GM21360 (cell line): ENCODE data around the gene RPL31.

Experiments used
- ATAC-seq: cut with Tn5 transposase; IDR thresholded peaks from one replicate; pipeline ENCODE4 v1.9.1; 2021; ENCODE audit warnings: mild to moderate bottlenecking, moderate library complexity; ENCODE audit not compliant: unreplicated experiment

The RPL31 gene

DNA sequence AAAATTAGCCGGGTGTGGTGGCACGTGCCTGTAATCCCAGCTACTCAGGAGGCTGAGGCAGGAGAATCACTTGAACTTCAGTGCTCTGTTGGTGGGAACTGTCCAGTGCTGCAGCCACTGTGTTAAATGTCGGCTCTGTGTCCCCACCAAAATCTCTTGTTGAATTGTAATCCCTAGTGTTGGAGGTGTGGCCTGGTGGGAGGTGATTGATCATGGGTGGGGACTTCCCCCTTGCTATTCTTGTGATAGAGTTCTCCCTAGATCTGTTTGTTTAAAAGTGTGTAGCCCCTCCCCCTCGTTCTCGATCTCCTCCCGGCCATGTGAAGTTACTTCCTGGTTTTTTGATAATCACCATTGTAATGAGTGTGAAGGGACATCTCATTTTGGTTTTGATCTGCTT lies 9.8 kb upstream of the RPL31 start:
- no peak for ATAC-seq

DNA sequence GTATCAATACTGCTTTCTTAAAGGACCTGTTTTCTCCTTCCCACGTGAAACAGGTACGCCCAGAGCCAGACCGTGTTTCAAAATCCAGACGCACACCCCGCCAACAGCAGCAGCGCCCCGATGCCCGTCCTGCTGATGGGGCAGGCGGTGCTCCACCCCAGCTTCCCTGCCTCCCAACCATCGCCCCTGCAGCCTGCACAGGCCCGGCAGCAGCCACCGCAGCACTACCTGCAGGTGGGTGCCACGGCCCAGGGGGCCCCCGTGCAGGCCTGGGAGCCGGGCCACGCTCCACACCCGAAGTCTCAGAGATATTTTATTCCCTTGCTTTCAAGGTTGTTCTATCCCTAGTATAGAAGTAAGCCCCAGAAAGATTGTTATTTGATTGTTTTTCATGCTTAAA lies 8.8 kb upstream of the RPL31 start:
- no peak for ATAC-seq

GRCh38 chr2:100995309-100996075 lies 6.6 kb upstream of the RPL31 start:
- ATAC-seq: no peak

GRCh38 chr2:100997509-100998234 lies 4.4 kb upstream of the RPL31 start:
- no peak for ATAC-seq

- no peak for ATAC-seq
Measured at GRCh38 chr2:100998235-100998573, 3.9 kb upstream of the RPL31 start.

DNA sequence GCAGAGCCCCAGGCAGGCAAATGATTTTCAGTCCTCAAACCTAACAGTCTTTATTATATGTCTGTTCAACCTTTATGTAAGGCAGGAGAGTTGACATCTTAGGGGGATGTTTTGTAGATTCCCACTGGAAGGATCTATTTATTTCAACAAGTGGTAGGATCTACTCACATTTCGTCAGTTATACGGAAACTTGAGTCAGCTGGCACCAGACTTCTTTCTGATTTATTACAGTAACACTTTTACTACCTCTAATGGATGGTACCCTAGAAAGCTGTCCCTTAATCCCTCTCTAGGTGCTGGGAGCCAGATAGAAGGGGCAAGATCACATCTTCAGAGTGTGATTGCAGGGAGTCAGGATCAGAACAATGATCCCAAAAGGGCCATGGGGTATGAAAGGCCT lies 2.1 kb upstream of the RPL31 start:
- ATAC-seq: no peak

DNA sequence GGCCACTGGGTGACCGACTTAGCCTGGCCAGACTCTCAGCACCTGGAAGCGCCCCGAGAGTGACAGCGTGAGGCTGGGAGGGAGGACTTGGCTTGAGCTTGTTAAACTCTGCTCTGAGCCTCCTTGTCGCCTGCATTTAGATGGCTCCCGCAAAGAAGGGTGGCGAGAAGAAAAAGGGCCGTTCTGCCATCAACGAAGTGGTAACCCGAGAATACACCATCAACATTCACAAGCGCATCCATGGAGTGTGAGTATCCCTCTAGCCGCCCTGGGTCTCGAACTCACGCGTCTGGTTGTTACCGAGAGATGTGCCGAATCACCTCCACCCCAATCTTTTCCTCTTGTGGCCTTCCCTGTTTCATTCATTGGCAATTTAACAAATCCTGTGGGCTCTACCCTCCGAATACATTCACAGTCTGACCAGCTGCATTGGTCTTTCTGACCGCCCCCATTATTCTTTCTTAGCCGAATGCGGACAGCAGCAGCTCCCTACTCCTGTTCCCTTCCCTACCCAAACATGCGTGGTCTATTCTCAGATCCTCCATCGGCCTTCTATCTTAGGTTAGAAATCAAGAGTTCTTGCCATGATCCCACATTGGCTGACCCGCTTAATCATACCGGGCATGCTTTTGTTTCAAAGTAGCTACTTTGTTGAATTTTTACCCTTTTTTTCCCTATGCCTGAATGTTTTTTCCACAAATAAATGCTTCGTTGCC lies 631 bp downstream of the RPL31 start:
- no peak for ATAC-seq

DNA sequence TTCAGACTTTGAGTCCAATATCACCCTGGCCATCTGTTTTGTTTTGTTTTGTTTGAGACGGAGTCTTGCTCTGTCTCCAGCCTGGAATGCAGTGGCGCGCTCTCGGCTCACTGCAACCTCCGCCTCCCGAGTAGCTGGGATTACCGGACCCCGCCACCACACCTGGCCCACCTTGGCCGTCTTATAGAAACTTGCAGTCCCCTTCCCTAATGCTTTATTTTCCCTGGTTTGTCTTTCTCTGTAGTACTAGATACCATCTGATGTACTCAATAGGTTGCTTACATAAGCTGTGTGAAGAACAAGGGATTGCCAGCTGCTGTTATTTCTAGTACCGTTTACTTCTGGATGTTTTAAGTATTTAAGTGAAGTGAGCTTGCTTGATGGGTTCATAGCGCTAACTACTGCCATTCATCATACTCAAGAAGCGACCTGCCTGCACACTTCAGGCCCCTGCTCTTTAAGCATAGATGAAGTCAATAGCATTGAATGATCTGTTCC lies 1.2 kb downstream of the RPL31 start:
- no peak for ATAC-seq

DNA sequence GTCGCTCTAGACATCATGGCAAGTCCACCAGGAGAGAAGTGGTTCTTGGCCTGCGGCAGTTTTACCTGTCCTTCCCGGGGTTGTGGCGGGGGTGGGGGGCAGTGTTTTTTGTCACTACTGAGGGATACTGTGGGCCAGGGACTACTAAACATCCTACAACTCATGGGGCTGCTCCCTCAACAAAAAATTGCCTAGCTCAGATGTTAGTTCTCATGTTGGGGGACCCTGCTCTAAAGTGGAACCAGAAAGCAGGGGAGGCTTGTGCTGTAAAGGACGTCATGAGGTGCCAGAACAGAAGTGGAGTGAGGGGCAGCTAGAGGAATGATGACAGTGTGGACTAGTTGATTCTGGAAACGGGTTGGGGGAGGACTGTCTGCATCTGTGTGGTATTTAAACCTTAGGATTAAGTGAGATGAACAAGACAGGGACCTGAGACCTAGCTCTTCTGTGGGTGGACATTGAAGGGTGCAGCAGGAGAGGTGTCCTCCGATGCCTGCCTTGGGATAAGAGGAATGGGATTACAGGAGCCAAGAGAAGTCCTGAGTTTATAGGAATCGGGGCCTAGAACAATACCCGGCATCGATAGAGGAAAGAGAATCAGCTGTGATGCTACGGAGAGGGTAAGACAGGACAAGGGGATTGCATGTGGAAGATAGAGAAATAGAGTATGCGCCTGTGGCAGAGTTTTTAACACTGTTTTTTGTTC lies 2.7 kb downstream of the RPL31 start:
- ATAC-seq: no peak

GRCh38 chr2:101006065-101006715 lies 4.1 kb downstream of the RPL31 start:
- ATAC-seq: no peak

DNA sequence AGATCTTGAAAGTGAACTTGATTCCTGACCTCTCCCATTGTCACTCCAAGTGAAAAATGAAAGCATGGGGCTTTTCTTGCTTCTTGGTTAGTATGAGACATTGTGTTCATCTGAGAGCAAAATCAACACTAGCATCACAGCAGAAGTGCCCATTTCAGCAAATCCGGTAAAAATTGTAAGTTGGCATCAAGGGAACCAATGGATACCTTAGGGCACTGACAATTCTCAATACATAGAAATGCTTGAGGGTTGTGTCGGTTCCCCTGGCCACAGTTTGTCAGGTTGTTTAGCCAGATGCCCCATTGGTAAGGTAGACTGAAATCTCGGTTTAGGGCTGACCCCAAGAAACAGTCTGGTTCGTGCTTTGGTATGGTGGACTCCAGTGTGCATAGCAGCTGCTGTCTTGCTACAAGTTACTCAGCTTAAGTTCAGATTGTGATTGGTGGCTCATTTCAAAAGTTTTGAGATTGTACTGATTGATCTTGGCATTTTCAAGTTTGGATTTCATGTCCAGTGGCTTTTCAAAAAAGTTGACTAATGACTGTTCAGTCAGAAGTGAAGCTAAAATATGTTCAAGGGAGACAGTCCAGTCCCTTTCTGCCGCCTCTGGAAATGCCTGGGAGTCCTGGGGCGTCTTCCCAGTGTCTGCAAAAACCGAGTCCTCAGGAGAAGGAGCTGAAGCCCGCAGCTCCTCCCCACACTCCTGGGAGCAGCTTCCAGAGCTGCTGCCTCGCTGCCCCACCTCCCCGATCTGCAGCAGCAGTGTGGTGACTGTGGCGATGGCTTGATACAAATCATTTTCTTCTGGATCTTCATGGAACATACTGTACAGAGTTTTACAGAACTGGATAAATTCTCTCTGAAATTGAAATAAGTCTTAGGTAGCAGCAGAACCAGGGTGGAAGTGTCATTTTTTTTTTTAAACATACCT lies 5.6 kb downstream of the RPL31 start:
- no peak for ATAC-seq

DNA sequence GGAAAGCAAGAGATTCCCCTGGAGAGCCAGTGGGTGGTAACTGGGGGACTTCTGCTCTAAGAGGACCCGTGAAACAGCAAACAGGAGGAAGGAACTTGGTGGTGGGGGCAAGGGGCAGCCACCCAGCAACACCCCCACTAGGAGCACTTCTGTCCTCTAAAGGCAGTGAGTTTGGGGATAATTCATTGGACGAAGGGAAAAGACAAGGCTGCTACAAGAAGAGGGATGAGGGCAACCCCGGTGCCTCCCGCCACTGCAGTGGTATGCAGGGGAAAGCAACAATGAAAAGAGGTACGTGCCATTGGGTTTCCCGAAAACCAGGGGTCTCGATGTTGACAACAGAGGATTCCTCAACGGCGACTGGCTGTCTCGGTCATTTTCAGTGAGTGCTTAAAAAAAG lies 9.1 kb downstream of the RPL31 start:
- ATAC-seq: no peak

DNA sequence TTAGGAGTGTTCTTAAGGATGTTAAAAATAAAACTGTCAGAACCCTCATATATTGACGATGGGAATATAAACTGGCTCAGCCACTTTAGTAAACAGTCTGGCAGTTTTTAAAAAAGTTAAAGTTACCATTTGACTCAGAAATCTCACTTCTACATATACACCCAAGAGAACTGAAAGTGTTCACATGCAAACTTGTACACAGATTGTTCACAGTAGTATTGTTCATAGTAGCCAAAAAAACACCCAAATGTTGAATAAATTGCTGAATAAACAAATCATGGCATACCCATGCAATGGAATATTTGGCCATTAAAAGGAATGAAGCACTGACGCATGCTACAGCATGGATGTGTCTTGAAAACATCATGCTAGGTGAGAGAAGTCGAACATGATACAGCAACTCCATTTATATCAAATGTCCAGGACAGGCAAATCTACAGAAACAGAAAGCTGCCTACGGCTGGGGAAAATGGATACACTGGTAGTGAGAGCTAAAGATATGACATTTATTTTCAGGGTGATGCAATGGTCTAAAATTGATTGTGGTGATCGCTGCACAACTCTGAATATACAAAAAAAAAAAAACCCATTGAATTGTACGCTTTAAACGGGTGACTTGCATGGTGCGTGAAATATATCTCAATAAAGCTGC lies 10.1 kb downstream of the RPL31 start:
- ATAC-seq: peak; percentile 84

DNA sequence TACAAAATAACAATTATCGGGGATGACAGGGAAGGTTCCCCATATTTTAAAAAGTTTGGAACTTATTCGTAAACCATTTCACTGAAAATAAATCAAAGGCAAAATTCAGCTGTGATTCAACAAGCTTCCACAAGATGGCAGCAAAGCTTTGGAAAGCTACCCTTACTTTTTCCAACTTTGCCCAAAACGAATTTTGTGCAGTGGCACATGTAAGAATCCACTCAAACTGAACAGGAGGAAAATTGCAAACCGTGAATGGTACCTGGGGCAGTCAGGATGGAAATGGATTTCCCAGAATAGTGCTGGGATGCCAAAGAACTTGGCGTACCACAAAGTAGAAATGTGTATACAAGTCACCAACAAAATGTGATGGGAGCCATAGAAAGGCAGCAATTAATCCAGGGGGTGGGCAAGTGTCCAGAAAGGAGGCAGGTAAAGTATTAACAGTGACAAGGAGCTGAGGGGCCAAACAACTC lies 10.7 kb downstream of the RPL31 start:
- ATAC-seq: no peak

- no peak for ATAC-seq
Measured at GRCh38 chr2:101014264-101014857, 12.3 kb downstream of the RPL31 start.

DNA sequence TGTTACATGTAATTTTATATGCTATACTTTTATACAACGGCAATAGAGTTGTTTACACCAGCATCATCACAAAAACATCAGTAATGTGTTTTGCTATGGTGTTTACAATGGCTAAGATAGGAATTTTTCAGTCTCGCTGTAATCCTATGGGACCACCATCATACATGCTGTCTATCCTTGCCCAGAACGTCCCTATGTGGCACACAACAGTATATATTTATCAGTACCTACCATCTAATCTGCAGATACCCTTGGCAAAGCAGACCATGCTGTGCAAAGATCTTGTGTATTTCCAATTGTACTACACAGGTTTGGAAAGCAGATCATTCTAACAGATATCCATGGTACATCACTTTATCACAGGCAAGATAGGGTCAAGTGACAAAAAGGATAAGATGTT lies 15.3 kb downstream of the RPL31 start:
- ATAC-seq: no peak

DNA sequence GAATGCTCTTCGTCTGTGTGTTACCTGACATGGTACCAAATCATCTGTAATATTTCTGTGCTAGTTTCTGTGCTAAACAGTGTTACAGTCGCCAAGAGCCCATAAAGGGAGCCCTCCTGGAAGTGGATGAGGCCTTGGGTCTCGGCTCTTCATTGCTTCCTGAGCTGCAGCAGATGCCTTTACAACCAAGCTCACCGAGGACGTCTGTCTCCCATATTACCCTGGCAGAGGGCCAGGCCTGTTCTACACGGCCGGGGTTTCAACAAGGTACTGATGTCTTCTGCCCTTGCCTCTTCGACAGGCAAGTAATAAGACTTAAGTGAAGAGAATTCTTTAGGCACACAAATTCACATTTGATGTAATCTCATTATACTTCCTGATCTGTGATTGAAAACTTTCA lies 16.8 kb downstream of the RPL31 start:
- no peak for ATAC-seq

GRCh38 chr2:101022221-101022620 lies 20.1 kb downstream of the RPL31 start:
- ATAC-seq: no peak
